Measurements from ENCODE around the gene ZNF541.

Gene ZNF541, protein sequence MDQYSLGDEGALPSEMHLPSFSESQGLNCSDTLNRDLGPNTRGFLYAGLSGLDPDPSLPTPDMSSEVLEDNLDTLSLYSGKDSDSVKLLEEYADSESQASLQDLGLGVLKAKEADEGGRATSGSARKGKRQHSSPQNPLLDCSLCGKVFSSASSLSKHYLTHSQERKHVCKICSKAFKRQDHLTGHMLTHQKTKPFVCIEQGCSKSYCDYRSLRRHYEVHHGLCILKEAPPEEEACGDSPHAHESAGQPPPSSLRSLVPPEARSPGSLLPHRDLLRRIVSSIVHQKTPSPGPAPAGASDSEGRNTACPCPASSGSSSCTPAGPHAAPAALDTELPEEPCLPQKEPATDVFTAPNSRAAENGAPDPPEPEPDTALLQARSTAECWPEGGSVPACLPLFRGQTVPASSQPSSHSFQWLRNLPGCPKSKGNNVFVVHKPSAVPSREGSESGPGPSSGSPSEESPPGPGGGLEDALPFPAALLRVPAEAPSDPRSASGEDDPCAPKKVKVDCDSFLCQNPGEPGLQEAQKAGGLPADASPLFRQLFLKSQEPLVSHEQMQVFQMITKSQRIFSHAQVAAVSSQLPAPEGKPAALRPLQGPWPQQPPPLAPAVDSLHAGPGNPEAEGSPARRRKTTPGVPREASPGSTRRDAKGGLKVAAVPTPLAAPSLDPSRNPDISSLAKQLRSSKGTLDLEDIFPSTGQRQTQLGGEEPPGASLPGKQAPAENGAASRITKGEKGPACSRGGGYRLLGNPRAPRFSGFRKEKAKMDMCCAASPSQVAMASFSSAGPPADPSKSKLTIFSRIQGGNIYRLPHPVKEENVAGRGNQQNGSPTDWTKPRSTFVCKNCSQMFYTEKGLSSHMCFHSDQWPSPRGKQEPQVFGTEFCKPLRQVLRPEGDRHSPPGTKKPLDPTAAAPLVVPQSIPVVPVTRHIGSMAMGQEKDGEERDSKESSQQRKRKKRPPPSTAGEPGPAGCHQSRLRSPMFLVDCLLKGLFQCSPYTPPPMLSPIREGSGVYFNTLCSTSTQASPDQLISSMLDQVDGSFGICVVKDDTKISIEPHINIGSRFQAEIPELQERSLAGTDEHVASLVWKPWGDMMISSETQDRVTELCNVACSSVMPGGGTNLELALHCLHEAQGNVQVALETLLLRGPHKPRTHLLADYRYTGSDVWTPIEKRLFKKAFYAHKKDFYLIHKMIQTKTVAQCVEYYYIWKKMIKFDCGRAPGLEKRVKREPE (N-terminal part only)

DNA sequence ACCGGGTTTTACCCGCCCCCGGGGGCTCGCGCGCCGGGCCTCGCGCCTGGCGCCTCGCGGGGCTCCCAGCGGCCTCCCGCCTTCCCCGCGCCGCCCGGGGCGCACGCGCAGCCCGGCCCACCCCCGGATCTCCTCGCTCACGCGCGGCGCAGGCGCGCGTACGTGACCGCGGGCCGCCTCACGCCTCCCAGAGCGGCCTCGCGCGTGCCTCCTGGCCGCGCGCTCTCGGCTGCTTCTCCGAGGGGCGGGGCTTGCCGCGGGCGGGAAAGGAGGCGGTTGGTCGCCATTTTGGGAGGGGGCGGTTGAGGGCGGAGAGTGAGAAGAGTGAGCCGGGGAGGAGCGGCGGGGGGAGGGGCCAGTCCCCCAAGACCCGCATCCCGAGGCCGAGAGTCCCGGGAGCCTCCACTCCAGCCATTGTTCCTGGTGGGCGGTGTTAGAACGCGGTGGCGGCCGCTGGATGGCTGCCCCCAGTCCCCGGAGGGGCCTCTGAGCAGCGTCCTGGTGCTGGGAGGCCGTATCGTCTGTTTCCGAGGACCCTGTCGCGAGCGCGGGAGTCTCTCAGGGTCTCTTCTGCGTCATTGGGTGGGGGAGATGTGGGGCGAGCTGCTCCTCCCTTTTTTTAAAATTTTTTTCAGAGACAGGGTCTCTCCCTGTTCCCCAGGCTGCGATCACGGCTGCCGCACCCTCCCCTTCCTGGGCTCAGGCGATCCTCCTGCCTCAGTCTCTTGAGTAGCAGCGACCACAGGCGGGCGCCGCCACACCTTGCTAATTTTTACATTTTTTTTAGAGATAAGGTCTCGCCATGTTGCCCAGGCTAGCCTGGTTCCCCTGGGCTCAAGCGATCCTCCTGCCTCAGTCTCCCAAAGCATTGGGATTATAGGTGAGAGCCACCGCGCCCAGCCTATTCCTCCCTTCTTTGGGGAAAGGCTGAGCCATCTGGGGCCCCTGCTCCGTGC, at the start of gene ZNF541:
Gene ZNF541, minus strand, starts transcription at position 78 of the 956 bp plus-strand sequence. CDS start 17,292 bp downstream, outside the sequence.
- peak; percentile 88 for DNase-seq

DNA sequence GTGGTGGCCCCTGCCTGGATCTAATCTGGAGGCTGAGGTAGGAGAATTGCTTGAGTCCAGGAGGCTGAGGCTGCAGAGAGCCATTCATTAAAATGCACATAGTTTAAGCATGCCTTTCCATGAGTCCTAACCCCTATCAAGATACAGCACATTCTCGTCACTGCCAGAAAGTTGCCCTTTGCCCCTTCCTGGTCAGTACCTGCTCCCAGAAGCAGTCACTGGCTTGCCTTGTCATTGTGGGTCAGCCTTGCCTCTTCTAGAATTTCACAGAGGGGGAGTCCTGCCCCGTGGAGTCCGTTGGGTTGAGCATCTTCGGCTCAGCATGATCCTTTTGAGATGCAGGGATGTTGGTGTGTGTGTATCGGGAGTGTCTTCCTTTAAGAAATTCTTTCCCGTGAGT, 46.8 kb upstream of the ZNF541 start:
- DNase-seq, result no peak

DNA sequence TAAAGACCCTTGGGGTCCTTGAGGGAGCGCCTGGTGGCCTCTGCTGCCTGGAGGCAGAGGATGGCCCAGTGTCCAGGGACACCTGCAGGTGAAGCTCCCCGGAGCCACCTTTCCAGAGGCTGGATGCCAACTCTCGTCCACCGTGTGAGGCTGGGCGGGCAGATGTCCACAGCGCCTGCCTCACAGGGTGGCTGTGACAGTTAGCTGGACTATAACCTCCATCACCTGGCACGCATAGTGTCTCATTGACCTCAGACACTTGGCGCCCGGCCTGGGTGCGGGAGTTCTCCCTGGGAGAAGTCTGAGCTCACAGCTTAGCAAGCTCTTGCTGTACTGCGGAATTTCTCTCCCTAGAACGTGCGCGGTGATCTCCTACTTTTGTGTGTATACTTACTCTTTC, 45.8 kb upstream of the ZNF541 start:
- no peak for DNase-seq

DNA sequence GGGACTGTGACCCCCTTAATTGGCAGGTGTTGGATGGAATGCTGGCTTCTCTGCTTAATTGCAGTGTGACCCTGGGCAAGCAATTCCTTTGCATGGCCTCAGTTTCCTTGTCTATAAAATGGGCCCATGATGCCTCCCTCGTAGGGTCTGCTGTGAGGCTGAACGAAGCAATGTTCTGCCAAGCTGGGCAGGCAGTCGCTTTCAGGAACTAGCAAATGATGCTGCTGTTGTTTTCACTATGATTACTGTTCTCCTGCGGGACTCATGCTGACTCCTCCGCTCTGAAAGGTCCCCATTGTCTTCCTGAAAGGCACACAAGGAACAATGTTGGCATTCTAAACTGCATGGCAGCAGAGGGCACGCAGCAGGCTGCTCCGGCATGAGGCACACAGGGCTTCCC, 42.8 kb upstream of the ZNF541 start:
- DNase-seq, result no peak

DNA sequence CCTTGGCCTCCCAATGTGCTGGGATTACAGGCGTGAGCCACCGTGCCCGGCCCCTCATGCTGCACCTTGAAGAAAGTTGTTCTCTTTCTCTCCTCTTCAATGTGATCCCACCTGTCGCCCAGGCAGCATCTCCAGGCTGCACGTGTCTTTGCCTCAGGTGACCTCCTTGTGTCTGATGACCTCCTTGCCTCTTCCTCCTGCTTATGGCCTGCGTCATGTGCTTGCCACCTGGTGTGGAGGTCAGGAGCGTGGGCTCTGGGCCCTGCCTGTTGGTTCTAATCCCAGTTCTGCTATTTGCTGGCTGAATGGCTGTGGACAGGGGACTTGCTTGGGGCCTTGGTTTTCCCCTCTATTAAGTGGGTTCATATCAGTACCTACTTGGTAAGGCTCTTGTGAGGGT, 42.3 kb upstream of the ZNF541 start:
- DNase-seq, result no peak

DNA sequence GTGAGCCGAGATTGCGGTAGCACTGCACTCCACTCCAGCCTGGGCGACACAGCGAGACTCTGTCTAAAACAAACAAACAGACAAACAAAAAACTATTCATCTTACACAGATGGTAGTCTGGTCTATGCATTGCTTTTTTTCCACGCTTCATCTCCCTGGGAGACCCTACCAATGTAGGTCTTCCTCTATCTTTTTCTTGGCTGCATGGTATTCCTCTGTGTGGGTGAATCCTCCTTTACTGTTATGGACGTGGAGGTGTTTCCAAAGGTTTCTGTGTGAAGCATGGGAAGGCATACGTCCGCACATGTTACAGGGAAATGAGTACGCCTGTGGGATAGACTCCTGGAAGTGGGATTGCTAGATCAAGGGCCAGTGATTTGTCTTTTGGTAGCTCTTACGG, 41.6 kb upstream of the ZNF541 start:
- no peak for DNase-seq

DNA sequence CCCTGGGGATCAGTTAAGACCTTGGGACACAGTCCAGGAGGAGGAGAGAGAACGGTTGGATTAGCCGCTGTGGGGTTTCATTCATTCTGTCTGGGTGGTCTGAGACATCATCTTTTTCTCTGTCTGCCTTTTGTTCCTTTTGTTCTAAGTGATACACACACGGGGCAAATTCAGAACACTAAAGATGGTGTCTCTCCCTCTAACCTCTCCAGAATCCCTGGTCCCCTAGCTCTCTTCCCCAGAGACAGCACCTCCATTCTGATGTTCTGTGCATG, 41.0 kb upstream of the ZNF541 start:
- no peak for DNase-seq

DNA sequence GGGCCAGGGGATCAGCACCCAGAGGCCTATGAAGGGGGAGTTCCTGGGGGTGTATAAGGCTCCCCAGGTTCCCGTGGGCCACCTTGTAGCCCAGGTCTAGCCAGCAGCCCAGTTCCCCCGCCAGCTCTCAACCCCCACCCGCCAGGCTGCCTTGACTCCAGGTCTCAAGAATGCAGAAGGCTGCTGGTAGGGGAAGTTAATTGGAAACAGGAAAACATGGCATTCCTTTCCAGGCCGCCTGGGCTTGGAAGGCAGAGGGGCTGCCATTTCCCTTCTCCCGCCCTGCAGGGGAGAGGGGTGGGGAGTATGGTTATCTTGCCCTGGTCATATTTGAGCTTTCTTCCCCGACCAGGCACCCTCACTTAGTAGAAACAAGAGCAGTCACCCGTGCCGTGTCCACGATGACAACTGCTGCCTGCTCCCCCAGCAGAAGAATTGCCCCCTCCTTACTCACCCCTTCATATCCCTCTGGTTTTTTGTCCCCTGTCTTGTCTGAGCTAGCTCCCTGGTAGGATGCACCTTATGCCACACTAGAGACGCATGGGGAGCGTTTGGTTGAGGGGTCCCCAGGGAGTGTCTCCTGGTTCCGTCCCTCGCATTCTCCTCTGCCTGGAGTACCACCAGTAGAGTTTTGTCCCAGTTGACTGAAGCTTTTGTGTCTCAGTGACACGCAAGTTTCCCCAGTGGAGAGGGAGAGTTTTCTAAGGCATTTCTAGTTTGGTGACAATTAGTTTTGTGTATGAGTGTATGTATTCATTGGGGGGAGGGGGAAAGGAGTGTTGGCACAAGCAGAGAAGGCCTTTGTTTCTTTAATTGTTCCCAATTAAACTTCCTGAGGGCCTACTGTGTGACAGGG, 40.4 kb upstream of the ZNF541 start:
- DNase-seq, result no peak

DNA sequence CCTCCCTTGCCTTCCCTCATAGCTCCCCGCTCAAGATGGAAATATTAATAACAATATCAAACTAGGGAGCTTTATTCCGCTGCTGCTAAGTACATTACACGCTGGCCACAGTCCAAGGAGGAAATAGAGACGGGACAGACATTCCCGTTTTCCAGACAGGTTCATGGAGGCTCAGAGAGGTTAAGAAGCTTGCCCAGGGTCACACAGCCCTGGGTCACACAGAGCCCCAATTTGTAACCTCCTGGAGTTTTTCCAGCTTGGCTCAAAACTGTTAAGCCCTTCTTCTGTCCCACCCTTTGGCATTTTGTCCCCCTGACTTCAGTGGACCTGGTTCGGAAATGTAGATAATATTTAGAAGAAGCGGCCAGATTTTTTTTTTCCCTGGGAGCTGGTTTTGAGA, 38.0 kb upstream of the ZNF541 start:
- DNase-seq, result no peak

DNA sequence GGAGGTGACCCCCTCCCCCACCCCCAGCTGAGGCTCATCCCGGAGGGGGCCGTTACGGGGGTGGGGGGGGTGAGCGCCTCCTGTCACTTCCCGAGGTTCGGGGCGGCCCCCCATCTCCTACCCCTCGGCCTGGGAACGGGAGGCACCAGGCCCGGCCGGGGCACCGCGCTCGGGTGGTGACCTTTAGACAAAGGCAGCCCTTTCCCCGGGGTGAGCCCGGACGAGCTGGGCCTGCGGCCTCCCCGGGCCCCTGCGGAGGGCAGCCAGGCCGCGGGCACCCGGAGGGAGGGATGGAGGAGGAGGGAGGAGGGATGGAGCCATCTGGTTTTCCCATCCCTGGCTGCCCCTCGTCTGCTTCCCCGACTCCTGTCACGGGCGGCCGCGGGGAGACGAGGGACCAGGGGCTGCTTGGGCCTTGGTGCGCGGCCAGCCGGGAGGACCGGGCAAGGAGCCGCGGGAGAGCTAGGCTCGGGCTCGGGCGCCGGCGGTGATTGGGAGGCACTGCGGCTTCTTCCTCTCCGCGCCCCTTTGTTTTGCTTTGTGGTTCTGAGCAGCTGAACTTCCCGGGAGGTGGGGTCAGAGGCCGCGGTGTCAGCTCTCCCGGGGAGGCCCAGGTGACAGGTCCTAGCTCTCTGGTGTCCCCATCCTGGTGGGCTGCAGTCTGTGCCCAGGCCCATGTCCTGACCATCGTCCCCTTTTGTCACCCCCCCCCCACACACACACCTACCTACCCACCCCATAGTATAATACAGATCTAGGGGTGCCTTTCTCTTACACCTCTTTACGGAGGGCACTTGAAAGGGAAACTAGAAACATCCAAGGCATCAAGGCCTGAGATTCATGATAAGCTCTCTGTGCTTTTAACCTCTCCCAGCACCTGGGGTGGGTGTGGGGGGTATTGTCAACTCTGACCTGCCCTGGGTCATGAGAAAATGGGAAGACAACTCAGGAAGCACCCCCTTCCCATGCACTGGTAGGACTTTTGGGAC, 37.3 kb upstream of the ZNF541 start:
- DNase-seq, result peak; percentile 44

DNA sequence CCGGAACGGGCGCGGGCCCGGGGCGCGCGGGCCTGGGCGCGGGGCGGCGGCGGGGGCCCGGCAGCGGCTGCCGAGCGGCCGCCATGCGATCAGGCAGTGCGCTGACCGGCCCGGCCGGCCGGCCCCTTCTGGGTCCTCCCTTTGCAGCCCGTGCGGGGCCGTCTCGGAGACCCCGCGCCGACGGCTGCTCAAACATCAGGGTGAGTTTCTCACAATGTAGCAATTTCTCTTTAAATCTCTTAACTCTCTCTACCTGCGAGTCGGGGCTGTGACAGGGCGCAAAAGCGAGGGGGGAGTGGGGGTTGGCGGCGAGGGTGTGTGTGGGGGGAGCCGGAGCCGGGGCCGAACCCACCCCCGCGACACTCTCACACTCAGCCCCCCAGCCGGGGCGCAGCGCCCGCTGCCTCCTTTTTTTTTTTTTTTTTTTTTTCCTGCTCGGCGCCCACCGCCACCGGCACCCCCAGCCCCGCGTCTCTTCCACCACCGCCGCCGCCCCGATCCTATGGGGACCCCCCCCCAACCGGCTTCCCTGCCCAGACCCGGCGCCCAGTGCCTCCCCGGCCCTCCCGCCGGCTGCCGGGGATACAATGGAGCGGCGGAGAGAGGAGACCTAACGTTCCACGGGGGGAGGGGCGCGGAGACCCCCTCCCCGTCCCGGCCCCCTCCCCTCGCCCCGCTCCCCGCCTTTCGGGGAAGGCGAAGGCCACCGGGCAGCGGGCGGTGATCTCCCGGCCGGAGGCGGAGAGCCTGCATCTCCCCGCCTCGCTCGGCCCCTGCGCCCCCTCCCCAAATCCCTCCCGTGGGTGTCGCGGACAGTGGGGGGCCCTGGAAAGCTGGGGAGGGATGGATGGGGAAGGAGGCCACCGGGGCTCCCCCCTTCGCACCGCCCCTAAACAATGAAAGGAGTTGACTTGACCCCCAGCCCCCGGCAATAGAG, 36.3 kb upstream of the ZNF541 start, which contains the start of gene BICRA:
Gene BICRA, plus strand, starts transcription at position 166 of the 937 bp plus-strand sequence. CDS start 64,441 bp downstream, outside the sequence.
- peak; percentile 85 for DNase-seq

DNA sequence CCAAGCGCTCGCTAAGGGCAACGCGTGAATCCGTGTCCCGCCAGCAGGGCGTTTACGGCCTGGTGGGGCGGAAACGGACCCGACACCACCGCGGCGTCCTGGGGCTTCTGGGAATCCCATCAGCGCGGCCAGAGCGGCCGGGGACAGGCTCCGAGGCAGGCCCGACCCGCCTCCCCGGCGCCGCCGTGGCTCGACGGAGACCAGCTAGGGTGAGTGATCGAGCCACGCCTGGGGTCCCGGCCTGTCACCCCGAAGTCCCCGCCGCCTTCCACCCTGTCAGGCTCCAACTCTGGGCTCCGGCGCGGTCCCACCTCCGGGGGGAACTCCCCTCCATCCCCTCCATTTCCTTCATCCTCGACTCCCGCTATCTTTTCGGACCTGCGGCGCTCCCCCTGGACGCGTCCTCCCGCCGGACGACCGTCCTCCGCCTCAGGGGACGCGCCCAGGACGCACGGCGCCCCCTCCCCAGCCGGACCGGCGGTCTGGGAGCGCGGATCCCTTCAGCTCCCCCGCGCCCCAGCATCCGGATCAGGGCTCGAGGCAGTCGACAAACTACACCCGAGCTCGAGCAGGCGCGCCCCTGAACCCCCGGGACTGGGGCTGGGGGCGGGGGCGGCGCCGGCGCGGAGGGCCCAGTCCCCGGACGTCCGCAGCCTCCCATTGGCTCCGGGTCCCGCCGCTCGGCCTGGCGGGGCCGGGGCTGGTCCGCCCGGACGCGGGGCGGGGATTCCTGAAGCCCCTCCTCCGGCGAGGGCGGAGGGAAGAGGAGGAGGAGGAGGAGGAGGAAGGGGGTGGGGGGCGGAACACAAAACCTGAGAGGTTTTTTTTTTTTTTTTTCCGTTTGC, 35.3 kb upstream of the ZNF541 start:
- peak; percentile 96 for DNase-seq

DNA sequence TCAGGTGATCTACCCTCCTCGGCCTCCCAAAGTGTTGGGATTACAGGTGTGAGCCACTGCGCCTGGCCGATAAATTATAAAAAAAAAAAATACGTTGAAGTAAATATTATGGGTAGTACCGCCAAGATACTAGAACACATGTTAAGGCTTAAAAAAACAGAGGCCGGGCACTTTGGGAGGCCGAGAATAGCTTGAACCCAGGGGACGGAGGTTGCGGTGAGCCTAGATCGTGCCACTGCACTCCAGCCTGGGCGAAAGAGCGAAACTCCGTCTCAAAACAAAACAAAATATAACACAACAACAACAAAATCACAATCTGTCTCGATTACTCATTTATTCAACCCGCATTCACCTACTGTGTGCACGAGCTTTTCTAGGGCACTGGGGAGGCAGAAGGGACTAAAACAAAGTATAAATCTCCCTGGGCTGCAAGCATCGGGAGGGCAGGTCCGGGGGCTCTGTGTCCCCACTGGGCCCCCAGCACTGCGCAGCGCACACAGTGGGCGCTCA, 34.7 kb upstream of the ZNF541 start:
- no peak for DNase-seq

DNA sequence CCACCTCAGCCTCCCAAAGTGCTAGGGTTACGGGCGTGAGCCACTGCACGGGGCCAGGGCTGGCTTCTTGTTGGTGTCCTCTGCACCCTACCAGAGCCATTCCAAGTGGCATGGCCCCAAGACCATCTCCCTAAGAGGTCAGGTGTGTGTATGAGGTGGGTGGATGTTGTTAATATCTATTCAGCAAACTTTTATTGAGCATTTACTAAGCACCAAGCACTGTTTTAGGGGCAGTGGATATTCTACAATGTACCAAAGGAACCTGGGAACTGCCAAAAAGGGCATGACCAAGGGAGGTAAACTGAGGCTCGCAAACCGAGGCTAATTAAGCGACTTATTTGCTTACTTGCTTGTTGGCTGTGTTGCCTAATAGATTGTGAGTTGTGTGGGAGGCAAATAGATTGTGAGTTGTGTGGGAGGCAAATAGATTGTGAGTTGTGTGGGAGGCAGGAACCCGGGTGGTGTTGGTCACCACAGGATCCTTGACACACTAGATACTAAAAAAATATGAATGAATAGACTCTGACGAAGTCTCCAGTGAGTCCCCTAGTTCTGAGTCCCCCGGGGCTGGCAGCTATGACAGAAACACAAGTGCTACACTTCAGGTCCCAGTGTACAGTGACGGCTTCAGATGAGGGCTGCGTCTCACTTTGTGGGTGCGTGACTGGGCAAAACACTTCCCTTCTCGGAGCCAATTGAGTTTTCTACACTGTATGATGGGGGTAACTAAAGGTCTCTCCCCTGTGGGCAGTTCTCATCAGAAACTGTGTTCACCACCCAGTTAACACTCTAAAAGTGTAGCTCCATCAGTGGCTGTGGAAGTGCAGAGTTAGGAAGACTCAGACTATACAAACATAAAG, 31.0 kb upstream of the ZNF541 start:
- DNase-seq, result no peak

DNA sequence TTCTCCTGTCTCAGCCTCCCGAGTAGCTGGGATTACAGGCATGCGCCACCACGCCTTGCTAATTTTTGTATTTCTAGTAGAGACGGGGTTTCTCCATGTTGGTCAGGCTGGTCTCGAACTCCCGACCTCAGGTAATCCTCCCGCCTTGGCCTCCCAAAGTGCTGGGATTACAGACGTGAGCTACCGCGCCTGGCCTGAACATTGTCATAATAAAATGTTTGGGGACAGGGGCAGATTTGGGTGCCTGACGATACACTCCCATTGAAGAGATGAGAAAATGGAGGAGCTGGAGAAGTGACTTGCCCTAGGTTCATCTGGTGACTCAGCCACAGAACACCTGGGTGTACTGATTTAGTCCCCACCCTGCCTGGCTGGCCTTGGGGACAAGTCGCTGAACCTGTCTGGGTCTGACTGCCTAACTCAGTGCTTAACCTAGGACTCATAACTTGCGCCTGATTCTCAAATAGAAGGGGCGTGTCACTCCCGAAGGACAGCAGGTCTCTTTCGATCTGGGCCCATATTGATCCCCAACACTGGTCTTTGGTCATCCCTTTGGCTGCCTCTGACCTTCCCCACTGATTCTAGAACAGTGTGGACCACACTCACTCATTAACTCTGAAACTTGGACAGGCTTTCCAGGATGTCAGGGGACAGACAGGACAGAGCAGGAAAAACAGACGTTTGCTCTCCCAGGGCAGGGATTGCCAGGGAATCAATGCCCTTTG, 28.4 kb upstream of the ZNF541 start:
- no peak for DNase-seq

All from stimulated activated CD4-positive, alpha-beta T cell treated with anti-CD3 and anti-CD28 coated beads, Interleukin-4, amount 100 ng/mL, for 1 hour (primary cell).